Brain microvascular endothelial cell (primary cell): ENCODE results near the gene SDK2.

Experiments used
- DNase-seq: peaks from one replicate; pipeline ENCODE4 v3.0.0-alpha.2; 2020
- H3K27ac ChIP-seq: fragments of 250-450 bp; sonication (Bioruptor Pico); 2 replicates; pipeline ENCODE4 v1.5.1; 2020; ENCODE audit warnings: mild to moderate bottlenecking, moderate library complexity
- H3K27me3 ChIP-seq: fragments of 250-450 bp; sonication (Bioruptor Pico); replicated peaks from 2 replicates; pipeline ENCODE4 v1.5.1; 2020; ENCODE audit warnings: mild to moderate bottlenecking
- H3K36me3 ChIP-seq: fragments of 250-450 bp; sonication (Bioruptor Pico); replicated peaks from 2 replicates; pipeline ENCODE4 v1.5.1; 2020; ENCODE audit warnings: mild to moderate bottlenecking
- H3K4me3 ChIP-seq: 2 replicates; pipeline ENCODE4 v1.5.1; 2011; ENCODE audit warnings: low read depth, mild to moderate bottlenecking, control low read depth, low read length, moderate library complexity
- CTCF ChIP-seq: IDR thresholded peaks from 2 replicates; pipeline ENCODE4 v1.5.1; 2011; ENCODE audit warnings: low read depth, mild to moderate bottlenecking, moderate library complexity, low read length, control low read depth, inconsistent platforms; ENCODE audit errors: missing control alignments
- in situ Hi-C: cut with HindIII; loops from 2 replicates; pipeline ENCODE4 v1.10.0; 2017; ENCODE audit warnings: low sequenced_read_pairs, low pct_ligation_motif_present

The SDK2 gene

GRCh38 chr17:73423806-73424205 is 220.4 kb downstream of the SDK2 start:
- Histone ChIP-seq H3K36me3 (no peaks in the 10 kb centered on the region), H3K4me3 (no peak overlapping the region), H3K27ac (no peak overlapping the region), H3K27me3 (no peaks in the 10 kb centered on the region)
- TF ChIP-seq CTCF = no peak
- no peak for DNase-seq
- in situ Hi-C loops = no loop called here

DNA sequence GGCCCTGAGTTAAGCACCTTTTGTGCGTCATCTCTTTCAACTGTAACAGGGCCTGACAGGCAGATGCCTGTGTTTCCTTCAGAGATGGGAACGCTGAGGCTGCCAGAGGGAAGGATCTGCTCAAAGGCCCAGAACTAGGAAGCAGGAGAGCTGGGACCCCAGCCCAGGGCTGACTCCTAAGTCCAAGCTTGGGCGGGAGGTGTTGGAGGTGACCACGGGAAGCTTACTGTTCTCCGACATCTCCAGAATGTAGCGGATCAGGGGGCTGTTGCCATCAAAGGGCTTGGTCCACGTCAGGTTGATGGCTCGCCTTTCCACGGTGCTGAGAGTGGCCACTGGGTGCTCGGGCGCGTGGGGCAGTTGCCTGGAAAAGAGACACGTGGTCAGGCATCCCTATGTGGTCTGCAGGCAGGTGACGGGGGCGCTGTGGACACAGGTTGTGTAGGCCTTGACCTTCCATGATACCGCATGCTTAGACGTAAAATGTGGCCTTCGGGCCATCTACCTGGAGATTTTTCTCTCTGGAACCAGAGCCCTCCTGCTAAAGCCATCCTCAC is 221.0 kb downstream of the SDK2 start:
- Histone ChIP-seq H3K36me3 (no peaks in the 10 kb centered on the region), H3K27ac (no peak overlapping the region), H3K4me3 (no peak overlapping the region), H3K27me3 (no peaks in the 10 kb centered on the region)
- in situ Hi-C loops = no loop called here
- no peak for TF ChIP-seq CTCF
- no peak for DNase-seq

GRCh38 chr17:73422121-73422520 is 222.1 kb downstream of the SDK2 start:
- H3K4me3 ChIP-seq = no peak overlapping the region

DNA sequence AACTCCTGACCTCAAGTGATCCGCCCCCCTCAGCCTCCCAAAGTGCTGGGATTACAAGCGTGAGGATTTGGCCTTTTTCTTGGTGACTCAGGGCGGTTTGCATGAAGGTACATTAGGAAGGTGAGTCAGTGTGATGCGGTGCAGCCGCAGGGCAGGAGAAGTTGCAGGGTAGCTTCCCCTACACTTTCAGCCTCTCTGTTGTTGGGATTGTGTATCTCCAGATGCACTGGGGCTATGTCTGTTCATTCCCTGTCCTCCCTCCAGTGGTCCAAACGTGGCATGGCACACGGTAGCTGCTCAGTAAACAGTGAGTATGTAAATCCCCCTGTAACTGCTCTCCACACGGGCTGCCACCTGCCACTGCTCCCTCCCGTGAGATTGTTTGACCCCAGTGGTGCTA is 223.3 kb downstream of the SDK2 start:
- Histone ChIP-seq H3K4me3 (no peak overlapping the region), H3K27ac (no peak overlapping the region), H3K36me3 (no peaks in the 10 kb centered on the region), H3K27me3 (no peaks in the 10 kb centered on the region)
- peak; percentile 63 for TF ChIP-seq CTCF
- in situ Hi-C loops = no loop called here
- peak; percentile 40 for DNase-seq

More at GRCh38 chr17:73422121-73422520, 222.1 kb downstream of the SDK2 start:
- no peak for DNase-seq
- TF ChIP-seq CTCF = no peak
- no peaks in the 10 kb centered on the region for H3K27me3 ChIP-seq
- H3K27ac ChIP-seq = no peak overlapping the region
- in situ Hi-C loops = no loop called here
- no peaks in the 10 kb centered on the region for H3K36me3 ChIP-seq

GRCh38 chr17:73419881-73420280 is 224.4 kb downstream of the SDK2 start:
- no peak for DNase-seq
- Histone ChIP-seq H3K27ac (no peak overlapping the region), H3K36me3 (no peaks in the 10 kb centered on the region), H3K27me3 (no peaks in the 10 kb centered on the region), H3K4me3 (no peak overlapping the region)
- no peak for TF ChIP-seq CTCF
- in situ Hi-C loops = no loop called here

- no peak for TF ChIP-seq CTCF
- in situ Hi-C loops = no loop called here
- Histone ChIP-seq H3K27me3 (no peaks in the 10 kb centered on the region), H3K36me3 (no peaks in the 10 kb centered on the region), H3K27ac (no peak overlapping the region), H3K4me3 (no peak overlapping the region)
- DNase-seq = no peak
These were observed 225.2 kb downstream of the SDK2 start for GRCh38 chr17:73419051-73419450.
